Adipocyte (in vitro differentiated cells): ENCODE measurements around the gene FHAD1.

Experiments used
- DNase-seq: peaks from one replicate; pipeline ENCODE4 v3.0.0-alpha.2; 2015; ENCODE audit warnings: low read depth
- H3K27me3 ChIP-seq: replicated peaks from 2 replicates; pipeline ENCODE4 v1.7.0; 2013; ENCODE audit warnings: mild to moderate bottlenecking, low read length, moderate library complexity; ENCODE audit not compliant: control insufficient read depth, insufficient read depth
- H3K36me3 ChIP-seq: 2 replicates; pipeline ENCODE4 v1.7.0; 2013; ENCODE audit warnings: low read length, mild to moderate bottlenecking, moderate library complexity; ENCODE audit not compliant: control insufficient read depth, insufficient read depth, severe bottlenecking
- H3K4me1 ChIP-seq: 2 replicates; pipeline ENCODE4 v1.7.0; 2013; ENCODE audit warnings: mild to moderate bottlenecking, low read length, moderate library complexity; ENCODE audit not compliant: control insufficient read depth, insufficient read depth
- H3K4me3 ChIP-seq: 2 replicates; pipeline ENCODE4 v1.7.0; 2013; ENCODE audit warnings: mild to moderate bottlenecking, low read length, moderate library complexity
- H3K9ac ChIP-seq: 2 replicates; pipeline ENCODE4 v1.7.0; 2013; ENCODE audit warnings: mild to moderate bottlenecking, low read length, moderate library complexity
- H3K9me3 ChIP-seq: 2 replicates; pipeline ENCODE4 v1.7.0; 2013; ENCODE audit warnings: mild to moderate bottlenecking, low read length, moderate library complexity; ENCODE audit not compliant: control insufficient read depth

The FHAD1 gene

DNA sequence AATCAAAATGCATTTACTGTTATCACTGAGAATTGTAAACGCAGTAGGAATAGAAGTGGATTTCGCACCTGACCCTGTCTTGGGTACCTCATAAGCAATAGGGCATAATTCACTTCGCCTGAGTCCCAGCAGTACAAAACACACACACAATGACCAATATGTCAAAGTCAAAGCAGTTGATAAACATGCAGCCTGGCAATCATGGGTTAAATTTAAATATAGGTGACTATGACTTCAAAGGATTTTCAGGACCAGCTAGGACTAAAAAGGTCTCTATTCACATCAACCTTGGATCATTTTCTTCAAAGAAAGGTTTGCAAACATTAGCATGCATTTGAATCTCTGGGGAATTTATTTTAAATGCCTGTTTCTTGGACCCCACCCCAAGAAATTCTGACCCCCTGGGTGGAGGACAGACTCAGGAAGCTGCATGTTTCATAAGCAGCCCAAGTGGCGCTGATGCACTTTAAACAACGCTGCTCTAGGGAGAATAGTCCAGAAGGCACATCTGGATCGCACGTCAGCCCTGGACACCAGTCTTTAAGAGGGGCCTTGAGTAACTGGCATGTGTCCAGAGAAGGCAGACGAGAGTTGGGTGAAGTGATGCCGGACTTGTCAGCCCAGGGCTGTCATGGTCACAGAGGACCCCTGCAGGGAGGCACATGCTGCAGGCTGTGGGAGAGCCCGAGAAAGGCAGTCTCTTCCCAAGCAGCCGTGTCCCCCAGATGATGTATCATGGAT is 107.0 kb downstream of the FHAD1 start:
- Histone ChIP-seq H3K9ac (no peak overlapping the region), H3K4me1 (peaks cover 29% of the 10 kb centered on the region), H3K27me3 (no peaks in the 10 kb centered on the region), H3K36me3 (no peaks in the 10 kb centered on the region), H3K4me3 (no peak overlapping the region), H3K9me3 (no peaks in the 10 kb centered on the region)
- peak; percentile 11 for DNase-seq

DNA sequence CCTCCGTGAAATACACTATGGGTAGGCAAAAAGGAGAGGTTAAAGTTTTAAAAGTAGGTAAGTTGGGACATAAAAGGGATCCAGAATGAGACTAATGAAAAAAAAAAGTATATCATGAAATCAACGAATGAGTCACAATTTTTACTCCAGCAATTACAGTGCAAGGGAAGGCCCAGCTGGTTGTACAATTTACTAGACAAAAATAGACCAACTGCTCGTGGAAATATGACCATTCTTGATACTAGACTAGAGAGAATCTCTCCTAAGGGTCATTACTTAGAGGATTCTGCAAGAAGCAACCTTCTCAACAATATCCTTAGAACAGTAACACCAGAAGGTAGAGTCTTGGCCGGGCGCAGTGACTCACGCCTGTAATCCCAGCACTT is 107.5 kb downstream of the FHAD1 start:
- no peaks in the 10 kb centered on the region for H3K9me3 ChIP-seq
- peak; percentile 58 for DNase-seq
- H3K36me3 ChIP-seq = no peaks in the 10 kb centered on the region
- no peaks in the 10 kb centered on the region for H3K27me3 ChIP-seq
- no peak overlapping the region for H3K4me3 ChIP-seq
- peaks cover 29% of the 10 kb centered on the region for H3K4me1 ChIP-seq
- no peak overlapping the region for H3K9ac ChIP-seq

DNA sequence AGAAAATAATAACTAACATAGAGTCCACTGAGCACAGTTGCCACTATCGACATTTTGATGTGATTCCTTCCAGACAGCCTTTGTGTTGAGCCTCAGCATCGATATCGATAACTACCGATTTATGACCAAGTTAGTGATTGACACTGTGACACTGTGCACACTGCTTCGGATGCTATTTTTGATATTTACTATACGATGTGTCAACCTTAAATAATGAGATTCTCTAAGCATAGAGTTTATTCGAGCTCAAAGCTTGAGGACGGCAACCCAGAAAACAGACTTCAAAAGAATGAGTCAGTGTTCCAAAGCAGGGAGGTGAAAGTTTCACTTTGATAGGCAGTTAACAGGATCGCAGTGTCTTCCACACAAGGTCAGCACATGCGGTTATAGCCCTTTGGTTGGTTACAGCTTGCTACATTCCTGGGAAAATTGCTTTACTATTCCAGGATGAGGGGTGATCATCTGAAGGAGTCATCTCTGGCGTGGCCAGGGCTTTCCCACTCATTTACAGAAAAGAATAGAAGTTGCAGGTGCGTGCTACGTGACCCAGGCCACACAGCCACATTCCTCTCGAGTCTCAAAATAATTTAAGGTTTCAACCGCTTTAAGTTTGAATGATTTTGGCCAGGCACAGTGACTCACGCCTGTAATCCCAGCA is 109.1 kb downstream of the FHAD1 start:
- H3K36me3 ChIP-seq = no peaks in the 10 kb centered on the region
- H3K27me3 ChIP-seq = no peaks in the 10 kb centered on the region
- H3K9me3 ChIP-seq = no peaks in the 10 kb centered on the region
- peaks cover 34% of the 10 kb centered on the region for H3K4me1 ChIP-seq
- no peak overlapping the region for H3K9ac ChIP-seq
- no peak for DNase-seq
- H3K4me3 ChIP-seq = no peak overlapping the region

DNA sequence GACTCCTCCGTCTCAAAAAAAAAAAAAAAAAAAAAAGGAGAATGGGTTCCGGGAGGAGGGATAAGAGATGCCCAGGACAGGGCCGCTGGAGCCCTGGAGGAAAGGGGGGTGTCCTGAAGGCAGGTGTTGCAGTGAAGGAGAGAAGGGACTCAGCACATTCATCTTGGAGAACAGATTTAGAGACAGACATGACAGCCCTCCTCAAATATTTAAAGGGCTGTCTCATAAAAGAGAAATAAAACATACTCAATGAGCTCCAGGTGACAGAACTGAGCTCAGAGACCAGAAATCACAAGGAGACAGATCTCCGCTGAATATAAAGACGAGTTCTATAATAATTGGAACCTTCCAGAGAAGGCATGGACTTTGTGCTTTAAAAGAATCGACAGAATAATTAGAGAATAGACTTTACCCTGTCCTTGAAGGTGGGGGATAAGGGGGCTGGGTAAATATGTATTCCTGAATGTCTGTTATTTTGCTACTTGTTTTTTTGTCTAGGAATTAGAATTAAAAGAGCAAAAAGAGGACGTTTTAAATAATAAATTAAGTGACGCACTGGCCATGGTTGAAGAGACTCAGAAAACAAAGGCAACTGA is 110.7 kb downstream of the FHAD1 start:
- Histone ChIP-seq H3K4me1 (peaks cover 20% of the 10 kb centered on the region), H3K36me3 (no peaks in the 10 kb centered on the region), H3K9ac (no peak overlapping the region), H3K9me3 (no peaks in the 10 kb centered on the region), H3K27me3 (no peaks in the 10 kb centered on the region), H3K4me3 (no peak overlapping the region)
- DNase-seq = no peak

DNA sequence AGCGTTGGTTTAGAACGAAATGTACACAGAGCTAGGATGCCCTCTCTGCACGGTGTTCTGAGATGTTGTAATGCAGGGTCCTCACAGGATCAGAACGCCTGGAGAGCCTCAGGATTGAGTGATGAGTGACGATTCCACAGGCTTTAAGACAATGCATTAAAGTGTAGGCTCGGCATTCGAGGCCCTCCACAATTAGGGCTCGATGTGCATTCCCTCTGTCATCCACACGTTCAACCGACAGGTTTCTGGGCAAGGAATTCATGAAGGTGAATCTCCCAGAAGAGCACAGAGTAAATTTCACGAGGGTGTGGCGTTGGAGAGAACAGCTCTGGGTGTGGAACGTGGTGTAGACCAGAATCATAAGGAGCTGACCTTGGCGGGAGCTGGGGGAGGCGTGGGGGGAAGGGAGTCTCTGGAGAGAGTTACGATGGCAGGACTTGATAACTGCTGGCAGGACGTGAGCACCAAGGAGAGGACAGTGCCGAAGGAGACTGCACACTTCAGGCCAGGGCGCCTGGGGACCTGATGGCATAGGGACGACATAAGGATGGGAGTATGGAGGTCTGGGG is 111.6 kb downstream of the FHAD1 start:
- Histone ChIP-seq H3K36me3 (no peaks in the 10 kb centered on the region), H3K9ac (no peak overlapping the region), H3K4me1 (peaks cover 20% of the 10 kb centered on the region), H3K4me3 (no peak overlapping the region), H3K27me3 (peaks cover 3% of the 10 kb centered on the region), H3K9me3 (no peaks in the 10 kb centered on the region)
- no peak for DNase-seq

DNA sequence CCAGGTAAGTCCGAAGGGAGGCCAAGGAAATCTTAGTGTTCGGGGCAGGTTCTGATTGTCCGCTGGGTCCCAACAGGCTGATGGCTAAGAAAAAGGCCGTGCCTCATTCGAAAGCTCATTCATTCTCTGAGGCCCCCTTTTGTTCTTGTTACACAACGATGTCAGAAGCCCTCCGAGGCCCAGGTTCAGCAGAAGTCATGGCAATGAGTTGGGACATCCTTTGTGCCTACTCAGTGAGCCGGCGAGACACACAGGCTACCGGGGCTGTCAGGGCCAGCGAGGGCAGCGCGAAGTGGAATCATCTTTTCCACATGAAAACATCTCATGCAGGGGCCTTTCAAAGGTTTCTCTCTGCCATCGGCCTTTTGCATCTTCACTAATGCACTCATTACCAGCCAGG is 113.7 kb downstream of the FHAD1 start:
- no peak for DNase-seq
- Histone ChIP-seq H3K9ac (no peak overlapping the region), H3K9me3 (no peaks in the 10 kb centered on the region), H3K36me3 (no peaks in the 10 kb centered on the region), H3K4me1 (peaks cover 11% of the 10 kb centered on the region), H3K4me3 (no peak overlapping the region), H3K27me3 (peaks cover 12% of the 10 kb centered on the region)

DNA sequence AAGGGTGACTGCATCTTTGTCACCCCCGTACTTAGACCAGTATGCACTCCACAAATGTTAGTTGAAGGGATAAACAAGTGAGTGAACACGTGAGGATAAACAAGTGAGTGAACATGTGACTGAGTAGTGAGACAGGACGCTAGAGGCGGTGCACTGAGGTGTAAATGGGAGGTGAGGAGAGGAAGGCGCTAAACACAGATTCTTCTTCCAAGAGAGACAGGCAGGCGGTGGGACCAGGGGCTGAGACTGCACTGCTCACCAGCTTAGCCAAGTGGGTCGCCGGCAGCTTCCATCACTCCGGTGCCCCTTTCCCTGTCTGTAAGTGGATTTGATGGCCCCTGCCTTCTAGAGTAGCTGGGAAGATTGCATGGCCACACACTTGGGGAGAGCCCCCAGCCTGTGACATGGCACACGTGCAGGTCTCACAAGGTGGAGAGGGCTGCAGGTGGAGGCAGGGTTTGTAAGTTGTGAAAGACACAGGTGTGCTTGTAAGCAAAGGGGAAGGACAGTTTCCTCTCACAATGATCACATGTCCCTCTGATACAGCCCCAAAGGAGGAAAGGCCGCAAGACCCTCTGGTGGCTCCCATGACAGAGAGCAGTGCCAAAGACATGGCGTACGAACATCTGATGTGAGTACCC is 115.2 kb downstream of the FHAD1 start:
- DNase-seq = no peak
- H3K27me3 ChIP-seq = peaks cover 12% of the 10 kb centered on the region
- no peak overlapping the region for H3K9ac ChIP-seq
- peaks cover 5% of the 10 kb centered on the region for H3K4me1 ChIP-seq
- no peaks in the 10 kb centered on the region for H3K9me3 ChIP-seq
- H3K4me3 ChIP-seq = no peak overlapping the region
- no peaks in the 10 kb centered on the region for H3K36me3 ChIP-seq

DNA sequence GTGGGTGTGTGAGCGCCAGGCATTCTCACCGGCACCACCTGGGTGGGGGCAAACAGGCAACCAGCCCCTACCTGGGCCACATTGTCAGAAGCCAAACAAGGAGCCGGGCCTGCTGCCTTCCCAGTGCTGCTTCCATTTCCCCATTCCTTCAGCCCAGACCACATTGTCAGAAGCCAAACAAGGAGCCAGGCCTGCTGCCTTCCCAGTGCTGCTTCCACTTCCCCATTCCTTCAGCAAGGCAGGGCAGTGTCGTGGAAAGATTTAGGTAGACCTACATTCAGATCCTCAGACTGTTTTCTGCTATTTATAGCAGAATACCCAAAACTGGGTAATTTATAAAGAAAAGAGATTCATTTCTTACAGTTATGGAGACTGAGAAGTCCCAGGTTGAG is 115.7 kb downstream of the FHAD1 start:
- peaks cover 12% of the 10 kb centered on the region for H3K27me3 ChIP-seq
- no peak for DNase-seq

DNA sequence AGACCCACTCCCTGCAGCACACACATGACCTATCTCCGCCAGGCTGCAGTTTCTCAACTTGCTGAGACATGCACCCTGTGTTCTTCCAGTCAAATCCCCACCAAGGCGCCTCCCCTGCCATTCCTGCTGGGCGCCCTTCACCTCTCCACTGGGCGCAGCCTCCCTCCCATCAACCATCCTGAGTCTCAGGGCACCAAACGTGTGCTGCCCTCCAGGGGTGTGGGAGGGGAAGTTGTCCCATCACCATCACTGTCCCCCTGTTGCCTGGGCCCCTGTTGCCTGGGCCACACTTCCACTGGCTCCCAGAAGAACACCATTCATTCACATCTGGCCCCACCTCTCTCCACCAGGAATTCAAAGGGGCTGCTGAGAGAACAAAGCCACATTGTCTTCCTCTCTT is 117.7 kb downstream of the FHAD1 start:
- no peak for DNase-seq
- H3K4me3 ChIP-seq = no peak overlapping the region
- H3K36me3 ChIP-seq = no peaks in the 10 kb centered on the region
- H3K9me3 ChIP-seq = no peaks in the 10 kb centered on the region
- H3K9ac ChIP-seq = no peak overlapping the region
- H3K4me1 ChIP-seq = peaks cover 5% of the 10 kb centered on the region
- H3K27me3 ChIP-seq = peaks cover 12% of the 10 kb centered on the region

More for the DNA sequence above, 115.7 kb downstream of the FHAD1 start:
- Histone ChIP-seq H3K9ac (no peak overlapping the region), H3K4me1 (peaks cover 5% of the 10 kb centered on the region), H3K4me3 (no peak overlapping the region), H3K9me3 (no peaks in the 10 kb centered on the region), H3K36me3 (no peaks in the 10 kb centered on the region)

DNA sequence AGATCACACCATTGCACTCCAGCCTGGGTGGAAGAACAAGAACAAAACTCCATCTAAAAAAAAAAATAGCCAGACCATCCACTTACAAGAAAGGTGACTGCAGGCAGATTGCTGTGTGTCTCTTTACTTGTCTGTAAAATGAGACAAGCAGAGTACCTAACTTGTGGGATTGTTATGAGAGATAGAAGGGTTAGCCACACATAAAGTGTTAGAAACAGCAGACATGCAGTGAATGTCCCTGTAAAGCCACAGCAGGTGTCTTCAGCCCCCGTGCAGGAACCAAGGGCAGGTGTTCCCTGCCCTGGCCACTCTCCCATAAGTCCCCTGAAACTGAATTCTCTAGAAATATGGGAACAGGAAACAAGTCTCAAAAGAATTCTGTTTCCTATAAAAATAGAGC is 121.9 kb downstream of the FHAD1 start:
- Histone ChIP-seq H3K9me3 (no peaks in the 10 kb centered on the region), H3K4me3 (no peak overlapping the region), H3K4me1 (peaks cover 8% of the 10 kb centered on the region), H3K9ac (no peak overlapping the region), H3K36me3 (no peaks in the 10 kb centered on the region), H3K27me3 (peaks cover 7% of the 10 kb centered on the region)
- no peak for DNase-seq

DNA sequence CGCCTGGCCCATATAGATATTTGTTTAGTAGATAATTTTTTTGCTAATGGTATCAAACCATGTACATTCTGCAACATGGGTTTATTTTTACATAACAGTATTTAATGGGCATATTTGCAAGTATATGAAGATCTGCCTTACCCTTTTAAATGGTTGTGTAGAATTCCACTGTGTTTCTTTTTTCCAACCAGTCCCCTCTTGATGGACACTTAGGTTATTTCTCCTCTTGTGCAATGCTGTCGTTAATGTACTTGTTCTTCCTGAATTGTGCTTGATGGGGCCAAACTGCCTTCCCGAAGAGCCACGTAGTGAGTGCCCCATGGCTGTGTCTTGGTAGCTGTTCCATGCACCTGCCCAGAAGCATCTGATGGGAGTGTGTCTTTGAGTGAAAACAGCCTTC is 123.2 kb downstream of the FHAD1 start:
- Histone ChIP-seq H3K9me3 (no peaks in the 10 kb centered on the region), H3K4me3 (no peak overlapping the region)

More for the DNA sequence above, 123.2 kb downstream of the FHAD1 start:
- H3K27me3 ChIP-seq = no peaks in the 10 kb centered on the region
- H3K36me3 ChIP-seq = no peaks in the 10 kb centered on the region
- no peak for DNase-seq
- H3K9ac ChIP-seq = no peak overlapping the region
- peaks cover 8% of the 10 kb centered on the region for H3K4me1 ChIP-seq
